ENCODE data around the gene KAZALD1.
A peak's percentile ranks its signal among the peaks of the same experiment; 100 is the strongest.

Gene KAZALD1

DNA sequence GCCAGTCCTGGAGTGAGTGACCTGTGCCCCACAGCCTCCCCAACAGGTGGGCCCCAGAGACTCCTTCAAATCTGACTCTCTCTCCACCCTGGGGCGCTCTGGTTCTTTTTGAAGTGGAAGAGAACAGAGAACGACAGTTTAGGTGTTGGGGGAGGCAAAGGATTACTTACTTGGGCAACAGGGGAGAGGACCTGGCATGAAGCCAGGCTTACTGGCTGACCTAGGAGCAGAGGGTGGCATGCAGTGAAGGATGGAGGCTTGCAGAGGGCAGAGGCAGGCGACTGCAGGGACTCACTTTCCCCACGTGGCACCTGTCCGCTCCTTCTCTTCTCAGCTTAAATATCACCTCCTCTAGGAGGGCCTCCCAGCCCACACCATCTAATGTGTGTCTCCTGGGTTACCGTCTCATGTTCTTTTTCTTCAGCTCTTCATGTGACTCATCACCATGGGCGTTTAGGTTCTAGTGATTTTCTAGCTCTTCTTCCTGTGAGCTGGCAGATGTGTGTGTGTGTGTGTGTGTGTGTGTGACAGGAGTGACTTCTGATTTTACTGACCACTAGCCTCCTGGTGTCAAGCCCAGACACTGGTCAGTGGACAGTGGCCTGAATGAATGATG lies 46.7 kb upstream of the KAZALD1 start:
- TF ChIP-seq, protein P1, sequence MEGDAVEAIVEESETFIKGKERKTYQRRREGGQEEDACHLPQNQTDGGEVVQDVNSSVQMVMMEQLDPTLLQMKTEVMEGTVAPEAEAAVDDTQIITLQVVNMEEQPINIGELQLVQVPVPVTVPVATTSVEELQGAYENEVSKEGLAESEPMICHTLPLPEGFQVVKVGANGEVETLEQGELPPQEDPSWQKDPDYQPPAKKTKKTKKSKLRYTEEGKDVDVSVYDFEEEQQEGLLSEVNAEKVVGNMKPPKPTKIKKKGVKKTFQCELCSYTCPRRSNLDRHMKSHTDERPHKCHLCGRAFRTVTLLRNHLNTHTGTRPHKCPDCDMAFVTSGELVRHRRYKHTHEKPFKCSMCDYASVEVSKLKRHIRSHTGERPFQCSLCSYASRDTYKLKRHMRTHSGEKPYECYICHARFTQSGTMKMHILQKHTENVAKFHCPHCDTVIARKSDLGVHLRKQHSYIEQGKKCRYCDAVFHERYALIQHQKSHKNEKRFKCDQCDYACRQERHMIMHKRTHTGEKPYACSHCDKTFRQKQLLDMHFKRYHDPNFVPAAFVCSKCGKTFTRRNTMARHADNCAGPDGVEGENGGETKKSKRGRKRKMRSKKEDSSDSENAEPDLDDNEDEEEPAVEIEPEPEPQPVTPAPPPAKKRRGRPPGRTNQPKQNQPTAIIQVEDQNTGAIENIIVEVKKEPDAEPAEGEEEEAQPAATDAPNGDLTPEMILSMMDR (IDR thresholded peaks at IDR 0.05), result no peak
- no peak for DNase-seq
- no peak overlapping the region for H3K27ac ChIP-seq
- no peaks in the 10 kb centered on the region for H3K36me3 ChIP-seq
- peaks cover 0 to 24% (median 21%) of the 10 kb centered on the region in 4 donors for H3K4me1 ChIP-seq
- H3K9me3 ChIP-seq, result no peaks in the 10 kb centered on the region
- peaks cover 0 to 35% of the 10 kb centered on the region in 2 donors for H3K27me3 ChIP-seq
- intact Hi-C loops (cut with DNase I; ENCODE audit: low total_unique reads), result loop anchor here (2.0 kb wide), 1 partner anchor 20 kb away; no protein-coding TSS in a partner anchor
- no peak overlapping the region for H3K4me3 ChIP-seq

DNA sequence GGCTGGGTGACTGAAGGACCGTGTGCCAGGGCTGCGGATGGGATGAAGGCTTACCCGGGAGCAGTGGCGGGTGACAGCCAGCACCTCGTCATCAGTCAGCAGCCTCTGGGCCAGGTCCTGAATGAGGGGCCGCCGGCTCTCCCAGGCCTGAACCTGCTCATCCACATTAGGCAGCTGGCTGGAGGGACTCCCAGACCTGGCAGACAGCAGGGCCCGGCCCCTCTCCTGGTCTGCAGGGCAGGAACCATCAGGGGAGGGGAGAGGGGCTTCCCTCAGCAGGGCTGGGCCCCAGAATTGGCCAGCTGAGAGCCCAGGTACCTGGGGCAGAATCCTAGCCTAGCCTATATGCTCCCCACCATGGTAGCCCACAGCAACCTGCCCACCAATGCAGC lies 46.2 kb upstream of the KAZALD1 start:
- no peak for DNase-seq
- intact Hi-C loops (cut with DNase I; ENCODE audit: low total_unique reads), result loop anchor here (2.0 kb wide), 1 partner anchor 21 kb away; no protein-coding TSS in a partner anchor
- Histone ChIP-seq H3K27ac (no peak overlapping the region), H3K36me3 (no peaks in the 10 kb centered on the region), H3K4me1 (peaks cover 0 to 24% (median 21%) of the 10 kb centered on the region in 4 donors), H3K27me3 (peaks cover 0 to 40% of the 10 kb centered on the region in 2 donors), H3K4me3 (no peak overlapping the region), H3K9me3 (no peaks in the 10 kb centered on the region)
- TF ChIP-seq, protein P1 (IDR thresholded peaks at IDR 0.05), result no peak

DNA sequence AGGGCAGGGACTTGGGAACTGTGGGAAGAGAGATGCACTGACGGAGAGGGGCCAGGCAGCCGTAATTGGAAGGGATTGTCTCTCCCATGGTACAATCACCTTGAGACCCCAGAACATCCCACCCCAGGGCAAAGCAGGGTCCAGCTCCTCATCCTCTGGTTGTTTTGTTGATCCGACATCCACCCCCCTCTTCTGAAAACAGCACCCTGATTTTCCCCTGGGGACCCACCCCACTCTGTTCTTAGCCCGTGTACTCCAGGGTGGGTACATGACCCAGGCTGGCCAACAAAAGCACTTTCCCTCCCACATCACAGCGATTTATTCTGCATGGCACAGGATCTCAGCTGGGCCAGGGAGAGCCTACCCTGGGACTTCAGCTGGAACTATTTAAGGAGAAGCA lies 45.0 kb upstream of the KAZALD1 start:
- TF ChIP-seq, protein P1 (IDR thresholded peaks at IDR 0.05), result no peak
- intact Hi-C loops (cut with DNase I; ENCODE audit: low total_unique reads), result no loop called here

DNA sequence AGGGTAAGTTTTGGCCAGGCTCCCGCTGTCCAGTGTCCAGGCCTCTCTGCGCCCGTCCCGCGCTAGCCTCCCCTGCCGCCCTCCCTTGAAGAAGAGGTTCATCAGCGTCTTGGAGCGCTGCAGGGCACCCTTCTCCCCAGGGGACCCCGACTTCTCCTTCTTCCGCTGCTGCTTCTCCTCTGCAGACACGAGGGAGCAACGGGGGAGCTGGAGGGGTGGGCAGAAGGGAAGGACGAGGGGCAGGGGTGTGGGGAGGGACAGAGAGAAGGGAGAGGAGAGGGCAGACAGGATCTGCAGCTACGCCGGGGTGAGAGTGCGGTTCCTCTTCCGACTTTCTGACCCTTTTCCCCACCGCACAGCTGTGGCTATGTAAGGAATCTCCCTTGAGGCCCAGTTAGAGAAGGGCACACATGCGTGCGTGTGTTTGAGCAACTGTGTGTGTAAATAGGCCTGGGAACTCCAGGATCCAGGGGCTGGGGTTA lies 43.6 kb upstream of the KAZALD1 start:
- TF ChIP-seq, protein P1 (IDR thresholded peaks at IDR 0.05), result no peak

More for the DNA sequence above, 45.0 kb upstream of the KAZALD1 start:
- peaks cover 0 to 50% of the 10 kb centered on the region in 2 donors for H3K27me3 ChIP-seq
- no peaks in the 10 kb centered on the region for H3K9me3 ChIP-seq
- H3K4me3 ChIP-seq, result no peak overlapping the region
- peaks cover 0 to 23% (median 20%) of the 10 kb centered on the region in 4 donors for H3K4me1 ChIP-seq
- H3K36me3 ChIP-seq, result no peaks in the 10 kb centered on the region
- no peak overlapping the region for H3K27ac ChIP-seq
- no peak for DNase-seq

DNA sequence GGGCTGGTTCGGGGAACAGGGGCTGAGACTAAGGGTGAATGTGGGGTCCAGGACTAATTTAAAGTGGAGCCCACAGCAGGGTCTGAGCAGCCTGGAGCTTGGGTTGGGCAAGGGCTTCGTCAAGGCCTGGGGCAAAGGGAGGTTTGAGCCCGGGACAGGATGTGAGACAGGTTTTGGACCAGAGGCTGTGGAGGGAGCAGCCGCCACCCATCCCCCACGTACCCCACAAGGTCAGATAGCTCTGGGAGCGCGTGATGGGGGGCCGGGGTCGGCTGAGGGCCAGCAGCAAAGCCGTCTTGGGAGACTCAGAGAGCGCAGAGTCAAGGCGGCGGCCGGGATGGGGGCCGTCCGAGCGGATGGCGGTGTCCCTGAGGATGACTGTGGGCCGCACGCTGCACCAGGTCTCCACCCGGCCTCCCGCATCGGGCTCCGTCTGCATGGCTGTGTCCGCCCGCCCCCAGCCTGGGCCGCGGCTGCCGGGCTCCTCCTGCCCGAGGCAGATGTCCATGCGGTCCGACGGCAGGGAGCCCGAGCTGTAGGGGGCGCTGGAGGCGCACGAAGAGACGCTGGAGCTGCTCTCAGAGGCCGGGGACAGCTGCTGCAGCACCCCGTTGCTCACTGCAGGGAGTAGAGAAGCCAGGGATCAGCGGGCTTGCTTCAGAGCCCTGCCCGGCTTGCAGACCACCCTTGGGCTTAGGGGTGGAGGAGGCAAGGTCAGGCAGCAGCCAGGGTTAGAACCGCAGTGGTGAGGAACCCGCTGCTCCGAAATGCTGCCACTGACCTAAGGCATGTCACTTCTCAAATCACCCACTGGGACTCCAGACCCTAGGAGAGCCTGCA lies 43.0 kb upstream of the KAZALD1 start:
- Histone ChIP-seq H3K27me3 (peaks cover 0 to 54% of the 10 kb centered on the region in 2 donors), H3K4me1 (peaks cover 0 to 12% (median 6%) of the 10 kb centered on the region in 4 donors), H3K27ac (no peak overlapping the region), H3K36me3 (no peaks in the 10 kb centered on the region), H3K4me3 (no peak overlapping the region), H3K9me3 (no peaks in the 10 kb centered on the region)
- DNase-seq, result peak; percentile 74 to 83
- intact Hi-C loops (cut with DNase I; ENCODE audit: low total_unique reads), result no loop called here
- TF ChIP-seq, protein P1 (IDR thresholded peaks at IDR 0.05), result peak; percentile 46 to 67

More for the DNA sequence above, 43.6 kb upstream of the KAZALD1 start:
- intact Hi-C loops (cut with DNase I; ENCODE audit: low total_unique reads), result no loop called here
- no peak overlapping the region for H3K4me3 ChIP-seq
- H3K27me3 ChIP-seq, result peaks cover 0 to 54% of the 10 kb centered on the region in 2 donors
- H3K36me3 ChIP-seq, result no peaks in the 10 kb centered on the region
- no peak overlapping the region for H3K27ac ChIP-seq
- peaks cover 0 to 12% (median 10%) of the 10 kb centered on the region in 4 donors for H3K4me1 ChIP-seq
- DNase-seq, result no peak
- no peaks in the 10 kb centered on the region for H3K9me3 ChIP-seq
